NCI-H345 treated with DMSO at 0.1 percent for 48 hours (cell line): ENCODE data around the gene TRAF2.

Source experiments
- DNase-seq: peaks from one replicate; lab custom pipeline; 2025; ENCODE audit not compliant: unreplicated experiment; lab: John Stamatoyannopoulos, UW

The TRAF2 gene

GRCh38 chr9:136907011-136907914 lies 20.9 kb downstream of the TRAF2 start:
- no peak for DNase-seq

GRCh38 chr9:136910197-136910900 lies 24.0 kb downstream of the TRAF2 start:
- no peak for DNase-seq

GRCh38 chr9:136910901-136911245 lies 24.6 kb downstream of the TRAF2 start:
- no peak for DNase-seq

GRCh38 chr9:136913701-136914438 lies 27.6 kb downstream of the TRAF2 start:
- DNase-seq, result no peak

- DNase-seq, result no peak
Measured at GRCh38 chr9:136915632-136916329, 29.5 kb downstream of the TRAF2 start.

- DNase-seq, result no peak
Measured at GRCh38 chr9:136916330-136917184, 30.2 kb downstream of the TRAF2 start.

GRCh38 chr9:136917902-136918301 lies 31.6 kb downstream of the TRAF2 start:
- DNase-seq, result no peak

GRCh38 chr9:136920069-136920468 lies 33.8 kb downstream of the TRAF2 start:
- DNase-seq, result no peak

- DNase-seq, result no peak
Measured at GRCh38 chr9:136920734-136921231, 34.5 kb downstream of the TRAF2 start.

- DNase-seq, result no peak
Measured at GRCh38 chr9:136921307-136921706, 35.0 kb downstream of the TRAF2 start.

GRCh38 chr9:136921718-136922117 lies 35.4 kb downstream of the TRAF2 start:
- no peak for DNase-seq

- no peak for DNase-seq
Measured at GRCh38 chr9:136922540-136922939, 36.2 kb downstream of the TRAF2 start.

GRCh38 chr9:136923881-136924280 lies 37.6 kb downstream of the TRAF2 start:
- no peak for DNase-seq

- DNase-seq, result no peak
Measured at GRCh38 chr9:136925414-136926153, 39.3 kb downstream of the TRAF2 start.

- no peak for DNase-seq
Measured at GRCh38 chr9:136926154-136926704, 39.9 kb downstream of the TRAF2 start.

- no peak for DNase-seq
Measured at GRCh38 chr9:136926749-136927148, 40.4 kb downstream of the TRAF2 start.

GRCh38 chr9:136927343-136928271 lies 41.3 kb downstream of the TRAF2 start:
- no peak for DNase-seq

GRCh38 chr9:136928591-136928990 lies 42.3 kb downstream of the TRAF2 start:
- no peak for DNase-seq
